ENCODE results near the gene KRT36.

Gene KRT36

GRCh38 chr17:41529491-41529915 is 39.8 kb upstream of the KRT36 start:
- no peak for DNase-seq (ENCODE audit: low read depth)
- no peak overlapping the region for H3K4me3 ChIP-seq (ENCODE audit: low read length)
- no peak for TF ChIP-seq CTCF (conservative IDR thresholded peaks at IDR 0.05; ENCODE audit: low read depth, low read length)

- TF ChIP-seq CTCF (conservative IDR thresholded peaks at IDR 0.05; ENCODE audit: low read depth, low read length) = no peak
- DNase-seq (ENCODE audit: low read depth) = no peak
- no peak overlapping the region for H3K4me3 ChIP-seq (ENCODE audit: low read length)
Measured at GRCh38 chr17:41528959-41529353, 39.2 kb upstream of the KRT36 start.

- no peak for TF ChIP-seq CTCF (conservative IDR thresholded peaks at IDR 0.05; ENCODE audit: low read depth, low read length)
- peak overlapping the region; percentile 86 for H3K4me3 ChIP-seq (ENCODE audit: low read length)
- DNase-seq (ENCODE audit: low read depth) = no peak
Measured at GRCh38 chr17:41527063-41528023, 37.6 kb upstream of the KRT36 start.

GRCh38 chr17:41524261-41524660 is 34.6 kb upstream of the KRT36 start:
- no peak overlapping the region for H3K4me3 ChIP-seq (ENCODE audit: low read length)
- DNase-seq (ENCODE audit: low read depth) = no peak
- TF ChIP-seq CTCF (conservative IDR thresholded peaks at IDR 0.05; ENCODE audit: low read depth, low read length) = no peak

GRCh38 chr17:41523787-41524186 is 34.1 kb upstream of the KRT36 start:
- no peak for DNase-seq (ENCODE audit: low read depth)
- no peak overlapping the region for H3K4me3 ChIP-seq (ENCODE audit: low read length)
- no peak for TF ChIP-seq CTCF (conservative IDR thresholded peaks at IDR 0.05; ENCODE audit: low read depth, low read length)

GRCh38 chr17:41523225-41523593 is 33.5 kb upstream of the KRT36 start:
- no peak for DNase-seq (ENCODE audit: low read depth)
- H3K4me3 ChIP-seq (ENCODE audit: low read length) = no peak overlapping the region
- TF ChIP-seq CTCF (conservative IDR thresholded peaks at IDR 0.05; ENCODE audit: low read depth, low read length) = no peak

Data from retinal pigment epithelial cell (primary cell).